HEK293 (cell line): Measurements from ENCODE around the gene IZUMO1R.

Experiments used
- CTCF ChIA-PET: fragments of 350-600 bp; formaldehyde crosslinking; extraction: SDS; loops from one replicate; lab custom pipeline; 2021; ENCODE audit warnings: antibody characterized with exemption; lab: Yijun Ruan, JAX
- POLR2A ChIA-PET: fragments of 300-600 bp; formaldehyde crosslinking; extraction: SDS; loops from one replicate; lab custom pipeline; 2020; ENCODE audit warnings: antibody characterized with exemption, inconsistent platforms; lab: Yijun Ruan, JAX
- H3K27ac ChIP-seq: fragments of 200-500 bp; sonication (Bioruptor generic); 2 replicates; pipeline ENCODE4 v1.5.1; 2014; ENCODE audit warnings: low read depth, low read length, control low read depth, inconsistent platforms; ENCODE audit errors: extremely low read depth
- H3K36me3 ChIP-seq, 2 experiments: fragments of 200-500 bp in 1 of 2; sonication (Bioruptor generic) in 1 of 2; 1 replicate in 1 of 2; 2 replicates in 1 of 2; pipeline ENCODE4 v1.5.1; 2014 to 2017; ENCODE audit warnings: inconsistent platforms in 2 of 2, low read length in 2 of 2; ENCODE audit not compliant: control insufficient read depth in 2 of 2, insufficient read depth in 1 of 2
- H3K4me1 ChIP-seq: fragments of 200-500 bp; sonication (Bioruptor generic); 2 replicates; pipeline ENCODE4 v1.5.1; 2014; ENCODE audit warnings: mild to moderate bottlenecking, low read length, inconsistent platforms; ENCODE audit not compliant: control insufficient read depth, insufficient read depth
- H3K4me3 ChIP-seq: 2 replicates; pipeline ENCODE4 v1.5.1; 2011; ENCODE audit warnings: low read depth, mild to moderate bottlenecking, control low read depth, low read length, moderate library complexity
- H3K9me3 ChIP-seq: fragments of 200-500 bp; sonication (Bioruptor generic); 2 replicates; pipeline ENCODE4 v1.5.1; 2014; ENCODE audit warnings: low read depth, low read length, inconsistent platforms; ENCODE audit not compliant: control insufficient read depth, insufficient read depth
- BCL11B ChIP-seq: fragments of 450-650 bp; formaldehyde crosslinking; IDR thresholded peaks from 2 replicates; pipeline ENCODE4 v1.5.1; 2016; ENCODE audit warnings: low read depth, missing biosample characterization, missing genetic modification characterization
- TSHZ1 ChIP-seq: fragments of 450-650 bp; formaldehyde crosslinking; IDR thresholded peaks from 2 replicates; pipeline ENCODE4 v1.5.1; 2016; ENCODE audit warnings: missing biosample characterization, missing genetic modification characterization, borderline replicate concordance
- ZNF266 ChIP-seq: fragments of 450-650 bp; formaldehyde crosslinking; IDR thresholded peaks from 2 replicates; pipeline ENCODE4 v1.5.1; 2016; ENCODE audit warnings: missing biosample characterization, missing genetic modification characterization, low read depth
- ZNF335 ChIP-seq: fragments of 450-650 bp; formaldehyde crosslinking; conservative IDR thresholded peaks from 2 replicates; pipeline ENCODE4 v1.5.1; 2016; ENCODE audit warnings: missing biosample characterization, missing genetic modification characterization
- ZNF510 ChIP-seq: fragments of 450-650 bp; formaldehyde crosslinking; IDR thresholded peaks from 2 replicates; pipeline ENCODE4 v1.5.1; 2018; ENCODE audit warnings: mild to moderate bottlenecking, missing genetic modification characterization, missing biosample characterization; ENCODE audit not compliant: insufficient replicate concordance
- TF ChIP-seq, protein P1 (sequence below): fragments of 450-650 bp; formaldehyde crosslinking; conservative IDR thresholded peaks from 2 replicates; pipeline ENCODE4 v1.5.1; 2016; ENCODE audit warnings: low read depth, missing biosample characterization, missing genetic modification characterization
- TF ChIP-seq, protein P2 (sequence below): fragments of 450-650 bp; formaldehyde crosslinking; IDR thresholded peaks from 2 replicates; pipeline ENCODE4 v1.5.1; 2017; ENCODE audit warnings: missing biosample characterization, missing genetic modification characterization
- TF ChIP-seq, protein P3 (sequence below): fragments of 450-650 bp; formaldehyde crosslinking; IDR thresholded peaks from 2 replicates; pipeline ENCODE4 v1.5.1; 2017; ENCODE audit warnings: missing biosample characterization, missing genetic modification characterization
- TF ChIP-seq, protein P4 (sequence below): fragments of 450-650 bp; formaldehyde crosslinking; IDR thresholded peaks from 2 replicates; pipeline ENCODE4 v1.5.1; 2016; ENCODE audit warnings: missing biosample characterization, missing genetic modification characterization
- TF ChIP-seq, protein P5 (sequence below): fragments of 450-650 bp; formaldehyde crosslinking; IDR thresholded peaks from 2 replicates; pipeline ENCODE4 v1.5.1; 2017; ENCODE audit warnings: missing biosample characterization, missing genetic modification characterization

The IZUMO1R gene

GRCh38 chr11:94303966-94304958, at the start of gene IZUMO1R:
TSS of gene IZUMO1R (plus strand) at chr11:94304580. CDS start at chr11:94305637, 1,057 bp downstream.
- ChIA-PET POLR2A (no interaction called here), CTCF (no interaction called here)
- Histone ChIP-seq H3K4me3 (no peak within 1 kb of the TSS), H3K36me3 (no peaks in the 10 kb centered on the region), H3K9me3 (no peaks in the 10 kb centered on the region), H3K4me1 (no peaks in the 10 kb centered on the region; the same call in 1 of the 2 replicates), H3K27ac (no peak within 1 kb of the TSS)
- TF ChIP-seq, protein P1, sequence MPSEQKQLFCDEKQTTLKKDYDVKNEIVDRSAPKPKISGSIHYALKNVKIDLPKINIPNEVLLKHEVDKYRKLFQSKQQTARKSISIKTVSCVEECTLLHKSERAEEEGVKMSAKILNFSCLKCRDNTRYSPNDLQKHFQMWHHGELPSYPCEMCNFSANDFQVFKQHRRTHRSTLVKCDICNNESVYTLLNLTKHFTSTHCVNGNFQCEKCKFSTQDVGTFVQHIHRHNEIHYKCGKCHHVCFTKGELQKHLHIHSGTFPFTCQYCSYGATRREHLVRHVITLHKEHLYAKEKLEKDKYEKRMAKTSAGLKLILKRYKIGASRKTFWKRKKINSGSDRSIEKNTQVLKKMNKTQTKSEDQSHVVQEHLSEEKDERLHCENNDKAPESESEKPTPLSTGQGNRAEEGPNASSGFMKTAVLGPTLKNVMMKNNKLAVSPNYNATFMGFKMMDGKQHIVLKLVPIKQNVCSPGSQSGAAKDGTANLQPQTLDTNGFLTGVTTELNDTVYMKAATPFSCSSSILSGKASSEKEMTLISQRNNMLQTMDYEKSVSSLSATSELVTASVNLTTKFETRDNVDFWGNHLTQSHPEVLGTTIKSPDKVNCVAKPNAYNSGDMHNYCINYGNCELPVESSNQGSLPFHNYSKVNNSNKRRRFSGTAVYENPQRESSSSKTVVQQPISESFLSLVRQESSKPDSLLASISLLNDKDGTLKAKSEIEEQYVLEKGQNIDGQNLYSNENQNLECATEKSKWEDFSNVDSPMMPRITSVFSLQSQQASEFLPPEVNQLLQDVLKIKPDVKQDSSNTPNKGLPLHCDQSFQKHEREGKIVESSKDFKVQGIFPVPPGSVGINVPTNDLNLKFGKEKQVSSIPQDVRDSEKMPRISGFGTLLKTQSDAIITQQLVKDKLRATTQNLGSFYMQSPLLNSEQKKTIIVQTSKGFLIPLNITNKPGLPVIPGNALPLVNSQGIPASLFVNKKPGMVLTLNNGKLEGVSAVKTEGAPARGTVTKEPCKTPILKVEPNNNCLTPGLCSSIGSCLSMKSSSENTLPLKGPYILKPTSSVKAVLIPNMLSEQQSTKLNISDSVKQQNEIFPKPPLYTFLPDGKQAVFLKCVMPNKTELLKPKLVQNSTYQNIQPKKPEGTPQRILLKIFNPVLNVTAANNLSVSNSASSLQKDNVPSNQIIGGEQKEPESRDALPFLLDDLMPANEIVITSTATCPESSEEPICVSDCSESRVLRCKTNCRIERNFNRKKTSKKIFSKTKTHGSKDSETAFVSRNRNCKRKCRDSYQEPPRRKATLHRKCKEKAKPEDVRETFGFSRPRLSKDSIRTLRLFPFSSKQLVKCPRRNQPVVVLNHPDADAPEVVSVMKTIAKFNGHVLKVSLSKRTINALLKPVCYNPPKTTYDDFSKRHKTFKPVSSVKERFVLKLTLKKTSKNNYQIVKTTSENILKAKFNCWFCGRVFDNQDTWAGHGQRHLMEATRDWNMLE (tag by site-specific recombination): no peak
- TF ChIP-seq, protein P2, sequence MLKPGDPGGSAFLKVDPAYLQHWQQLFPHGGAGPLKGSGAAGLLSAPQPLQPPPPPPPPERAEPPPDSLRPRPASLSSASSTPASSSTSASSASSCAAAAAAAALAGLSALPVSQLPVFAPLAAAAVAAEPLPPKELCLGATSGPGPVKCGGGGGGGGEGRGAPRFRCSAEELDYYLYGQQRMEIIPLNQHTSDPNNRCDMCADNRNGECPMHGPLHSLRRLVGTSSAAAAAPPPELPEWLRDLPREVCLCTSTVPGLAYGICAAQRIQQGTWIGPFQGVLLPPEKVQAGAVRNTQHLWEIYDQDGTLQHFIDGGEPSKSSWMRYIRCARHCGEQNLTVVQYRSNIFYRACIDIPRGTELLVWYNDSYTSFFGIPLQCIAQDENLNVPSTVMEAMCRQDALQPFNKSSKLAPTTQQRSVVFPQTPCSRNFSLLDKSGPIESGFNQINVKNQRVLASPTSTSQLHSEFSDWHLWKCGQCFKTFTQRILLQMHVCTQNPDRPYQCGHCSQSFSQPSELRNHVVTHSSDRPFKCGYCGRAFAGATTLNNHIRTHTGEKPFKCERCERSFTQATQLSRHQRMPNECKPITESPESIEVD: no peak
- no peak for TF ChIP-seq TSHZ1 (tag by site-specific recombination)
- no peak for TF ChIP-seq ZNF510 (tag by site-specific recombination)
- TF ChIP-seq, protein P3, sequence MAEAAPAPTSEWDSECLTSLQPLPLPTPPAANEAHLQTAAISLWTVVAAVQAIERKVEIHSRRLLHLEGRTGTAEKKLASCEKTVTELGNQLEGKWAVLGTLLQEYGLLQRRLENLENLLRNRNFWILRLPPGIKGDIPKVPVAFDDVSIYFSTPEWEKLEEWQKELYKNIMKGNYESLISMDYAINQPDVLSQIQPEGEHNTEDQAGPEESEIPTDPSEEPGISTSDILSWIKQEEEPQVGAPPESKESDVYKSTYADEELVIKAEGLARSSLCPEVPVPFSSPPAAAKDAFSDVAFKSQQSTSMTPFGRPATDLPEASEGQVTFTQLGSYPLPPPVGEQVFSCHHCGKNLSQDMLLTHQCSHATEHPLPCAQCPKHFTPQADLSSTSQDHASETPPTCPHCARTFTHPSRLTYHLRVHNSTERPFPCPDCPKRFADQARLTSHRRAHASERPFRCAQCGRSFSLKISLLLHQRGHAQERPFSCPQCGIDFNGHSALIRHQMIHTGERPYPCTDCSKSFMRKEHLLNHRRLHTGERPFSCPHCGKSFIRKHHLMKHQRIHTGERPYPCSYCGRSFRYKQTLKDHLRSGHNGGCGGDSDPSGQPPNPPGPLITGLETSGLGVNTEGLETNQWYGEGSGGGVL (tag by site-specific recombination): no peak
- TF ChIP-seq BCL11B (tag by site-specific recombination): no peak
- TF ChIP-seq, protein P4, sequence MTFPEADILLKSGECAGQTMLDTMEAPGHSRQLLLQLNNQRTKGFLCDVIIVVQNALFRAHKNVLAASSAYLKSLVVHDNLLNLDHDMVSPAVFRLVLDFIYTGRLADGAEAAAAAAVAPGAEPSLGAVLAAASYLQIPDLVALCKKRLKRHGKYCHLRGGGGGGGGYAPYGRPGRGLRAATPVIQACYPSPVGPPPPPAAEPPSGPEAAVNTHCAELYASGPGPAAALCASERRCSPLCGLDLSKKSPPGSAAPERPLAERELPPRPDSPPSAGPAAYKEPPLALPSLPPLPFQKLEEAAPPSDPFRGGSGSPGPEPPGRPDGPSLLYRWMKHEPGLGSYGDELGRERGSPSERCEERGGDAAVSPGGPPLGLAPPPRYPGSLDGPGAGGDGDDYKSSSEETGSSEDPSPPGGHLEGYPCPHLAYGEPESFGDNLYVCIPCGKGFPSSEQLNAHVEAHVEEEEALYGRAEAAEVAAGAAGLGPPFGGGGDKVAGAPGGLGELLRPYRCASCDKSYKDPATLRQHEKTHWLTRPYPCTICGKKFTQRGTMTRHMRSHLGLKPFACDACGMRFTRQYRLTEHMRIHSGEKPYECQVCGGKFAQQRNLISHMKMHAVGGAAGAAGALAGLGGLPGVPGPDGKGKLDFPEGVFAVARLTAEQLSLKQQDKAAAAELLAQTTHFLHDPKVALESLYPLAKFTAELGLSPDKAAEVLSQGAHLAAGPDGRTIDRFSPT (tag by site-specific recombination): no peak
- TF ChIP-seq ZNF335: no peak
- no peak for TF ChIP-seq ZNF266 (tag by site-specific recombination)
- TF ChIP-seq, protein P5, sequence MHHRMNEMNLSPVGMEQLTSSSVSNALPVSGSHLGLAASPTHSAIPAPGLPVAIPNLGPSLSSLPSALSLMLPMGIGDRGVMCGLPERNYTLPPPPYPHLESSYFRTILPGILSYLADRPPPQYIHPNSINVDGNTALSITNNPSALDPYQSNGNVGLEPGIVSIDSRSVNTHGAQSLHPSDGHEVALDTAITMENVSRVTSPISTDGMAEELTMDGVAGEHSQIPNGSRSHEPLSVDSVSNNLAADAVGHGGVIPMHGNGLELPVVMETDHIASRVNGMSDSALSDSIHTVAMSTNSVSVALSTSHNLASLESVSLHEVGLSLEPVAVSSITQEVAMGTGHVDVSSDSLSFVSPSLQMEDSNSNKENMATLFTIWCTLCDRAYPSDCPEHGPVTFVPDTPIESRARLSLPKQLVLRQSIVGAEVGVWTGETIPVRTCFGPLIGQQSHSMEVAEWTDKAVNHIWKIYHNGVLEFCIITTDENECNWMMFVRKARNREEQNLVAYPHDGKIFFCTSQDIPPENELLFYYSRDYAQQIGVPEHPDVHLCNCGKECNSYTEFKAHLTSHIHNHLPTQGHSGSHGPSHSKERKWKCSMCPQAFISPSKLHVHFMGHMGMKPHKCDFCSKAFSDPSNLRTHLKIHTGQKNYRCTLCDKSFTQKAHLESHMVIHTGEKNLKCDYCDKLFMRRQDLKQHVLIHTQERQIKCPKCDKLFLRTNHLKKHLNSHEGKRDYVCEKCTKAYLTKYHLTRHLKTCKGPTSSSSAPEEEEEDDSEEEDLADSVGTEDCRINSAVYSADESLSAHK (tag by site-specific recombination): no peak
